CD4-positive, alpha-beta T cell (primary cell): Measurements from ENCODE around the gene FUT7. TPM values are rescaled to one million over a fixed set of nuclear protein-coding genes. Genes with fewer than 3 reads are reported as not detected.

Experiments
- ATAC-seq: fragments of 200-7000 bp; cut with Tn5 transposase; one replicate; pipeline ENCODE4 v1.10.0; 2022; ENCODE audit warnings: mild to moderate bottlenecking; ENCODE audit not compliant: poor library complexity
- CTCF ChIA-PET: fragments of 350-600 bp; sonication (Branson Sonifier 250); formaldehyde crosslinking; loops from one replicate; lab custom pipeline; 2021; ENCODE audit warnings: antibody characterized with exemption, inconsistent platforms; lab: Charles Lee
- POLR2A ChIA-PET: fragments of 350-600 bp; sonication (Branson Sonifier 250); formaldehyde crosslinking; loops from one replicate; lab custom pipeline; 2021; ENCODE audit warnings: antibody characterized with exemption, inconsistent platforms; lab: Charles Lee
- DNase-seq, 14 experiments: peaks; one replicate each; pipeline ENCODE4 v3.0.0-alpha.2; 2013 to 2020; ENCODE audit warnings: mixed read lengths in 2 of 14
- H3K27ac ChIP-seq, 2 donors: one replicate each; pipeline versions ENCODE4 v1.5.1 to v1.7.0; 2013; ENCODE audit warnings: low read length in 2 of 2, low read depth in 1 of 2, mild to moderate bottlenecking in 1 of 2
- H3K27me3 ChIP-seq, 2 experiments: 1 replicate in 1 of 2; 2 replicates in 1 of 2; pipeline versions ENCODE4 v1.6.1 to v1.7.0; 2013; ENCODE audit warnings: low read length in 2 of 2, control low read depth in 1 of 2, mild to moderate bottlenecking in 1 of 2, moderate library complexity in 1 of 2; ENCODE audit not compliant: insufficient read depth in 2 of 2, control insufficient read depth in 1 of 2
- H3K36me3 ChIP-seq: one replicate; pipeline ENCODE4 v1.6.1; 2013; ENCODE audit warnings: low read length, control low read depth; ENCODE audit not compliant: insufficient read depth
- H3K4me1 ChIP-seq: one replicate; pipeline ENCODE4 v1.6.1; 2013; ENCODE audit warnings: low read length, control low read depth; ENCODE audit not compliant: insufficient read depth
- H3K4me3 ChIP-seq: one replicate; pipeline ENCODE4 v1.5.1; 2013; ENCODE audit warnings: mild to moderate bottlenecking, low read length, moderate library complexity
- H3K9me3 ChIP-seq, 2 experiments: 1 replicate in 1 of 2; 2 replicates in 1 of 2; pipeline versions ENCODE4 v1.6.1 to v1.7.0; 2013; ENCODE audit warnings: low read length in 2 of 2, mild to moderate bottlenecking in 2 of 2, control low read depth in 1 of 2, moderate library complexity in 1 of 2; ENCODE audit not compliant: control insufficient read depth in 1 of 2, insufficient read depth in 1 of 2
- H3K27ac Mint-ChIP-seq: one replicate; pipeline ENCODE4 v1.8.0; 2020; ENCODE audit warnings: mixed read lengths
- H3K27me3 Mint-ChIP-seq: one replicate; pipeline ENCODE4 v1.8.0; 2021; ENCODE audit warnings: mixed read lengths
- H3K36me3 Mint-ChIP-seq: one replicate; pipeline ENCODE4 v1.8.0; 2021; ENCODE audit warnings: low read depth, mixed read lengths
- H3K4me1 Mint-ChIP-seq: one replicate; pipeline ENCODE4 v1.8.0; 2021; ENCODE audit warnings: low read depth, mixed read lengths
- H3K4me3 Mint-ChIP-seq: one replicate; pipeline ENCODE4 v1.8.0; 2020; ENCODE audit warnings: mild to moderate bottlenecking, mixed read lengths
- H3K9me3 Mint-ChIP-seq: one replicate; pipeline ENCODE4 v1.8.0; 2020; ENCODE audit warnings: mixed read lengths
- intact Hi-C, 2 experiments: fragments of 100-400 bp; cut with DNase I in 1 of 2; cut with micrococcal nuclease in 1 of 2; formaldehyde crosslinking; loops; one replicate each; pipeline versions ENCODE4 v1.15.1 to v1.9.0; 2023 to 2025; cut with DNase I, micrococcal nuclease
- total RNA-seq, 174 experiments: library from RNA in 2 of 174; stranded (reverse) in 2 of 174; gene quantifications; one replicate each; pipeline ENCODE4 v1.2.3 and lab custom pipeline; 2021 to 2026
- TF ChIP-seq, protein P1 (sequence below): fragments of 200-600 bp; IDR thresholded peaks from one replicate; pipeline ENCODE4 v1.8.0; 2022; ENCODE audit warnings: antibody characterized with exemption, mild to moderate bottlenecking

Gene FUT7
- total RNA-seq, 2 experiments from 2014 or later, result 1.7 to 1.8 TPM

DNA sequence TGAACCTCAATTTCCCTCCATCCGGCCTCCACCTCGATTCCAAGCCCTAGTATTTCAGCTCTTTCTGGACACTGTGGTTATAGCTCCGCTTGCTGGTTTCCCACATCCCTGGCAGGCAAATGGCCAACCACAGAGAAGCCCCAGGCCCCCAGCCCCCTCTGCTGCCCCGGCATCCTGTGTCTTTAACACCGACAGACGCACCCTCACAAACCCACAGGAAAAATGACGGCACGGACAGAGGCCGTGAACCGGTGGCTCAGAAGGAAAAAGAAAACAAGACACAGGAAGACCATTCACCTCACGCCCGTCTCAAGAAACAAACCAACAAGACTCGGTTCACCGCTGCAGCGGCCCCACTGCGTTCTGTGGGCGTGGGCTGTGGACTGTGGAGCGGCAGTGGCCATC lies 34.1 kb downstream of the FUT7 start:
- ATAC-seq (peak; percentile 16), DNase-seq (peak in 6 of 14 experiments; percentile 20 to 85 (median 50))
- intact Hi-C loops, result no loop called here
- peak overlapping the region; percentile 70 for H3K4me3 Mint-ChIP-seq
- H3K4me1 Mint-ChIP-seq, result peaks cover 39% of the 10 kb centered on the region
- H3K27me3 ChIP-seq, result peaks cover 0 to 4% of the 10 kb centered on the region in 2 experiments
- TF ChIP-seq, protein P1, sequence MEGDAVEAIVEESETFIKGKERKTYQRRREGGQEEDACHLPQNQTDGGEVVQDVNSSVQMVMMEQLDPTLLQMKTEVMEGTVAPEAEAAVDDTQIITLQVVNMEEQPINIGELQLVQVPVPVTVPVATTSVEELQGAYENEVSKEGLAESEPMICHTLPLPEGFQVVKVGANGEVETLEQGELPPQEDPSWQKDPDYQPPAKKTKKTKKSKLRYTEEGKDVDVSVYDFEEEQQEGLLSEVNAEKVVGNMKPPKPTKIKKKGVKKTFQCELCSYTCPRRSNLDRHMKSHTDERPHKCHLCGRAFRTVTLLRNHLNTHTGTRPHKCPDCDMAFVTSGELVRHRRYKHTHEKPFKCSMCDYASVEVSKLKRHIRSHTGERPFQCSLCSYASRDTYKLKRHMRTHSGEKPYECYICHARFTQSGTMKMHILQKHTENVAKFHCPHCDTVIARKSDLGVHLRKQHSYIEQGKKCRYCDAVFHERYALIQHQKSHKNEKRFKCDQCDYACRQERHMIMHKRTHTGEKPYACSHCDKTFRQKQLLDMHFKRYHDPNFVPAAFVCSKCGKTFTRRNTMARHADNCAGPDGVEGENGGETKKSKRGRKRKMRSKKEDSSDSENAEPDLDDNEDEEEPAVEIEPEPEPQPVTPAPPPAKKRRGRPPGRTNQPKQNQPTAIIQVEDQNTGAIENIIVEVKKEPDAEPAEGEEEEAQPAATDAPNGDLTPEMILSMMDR, result no peak
- H3K9me3 ChIP-seq, result no peaks in the 10 kb centered on the region
- H3K9me3 Mint-ChIP-seq, result no peaks in the 10 kb centered on the region
- H3K27ac Mint-ChIP-seq, result peak overlapping the region; percentile 87
- ChIA-PET POLR2A (no interaction called here), CTCF (no interaction called here)
- H3K27me3 Mint-ChIP-seq, result peaks cover 10% of the 10 kb centered on the region
- peaks cover 8% of the 10 kb centered on the region for H3K36me3 Mint-ChIP-seq
- peaks cover 77% of the 10 kb centered on the region for H3K4me1 ChIP-seq
- peak overlapping the region in 1 of 2 donors; percentile 15 for H3K27ac ChIP-seq
- H3K36me3 ChIP-seq, result peaks cover 10% of the 10 kb centered on the region
- peak overlapping the region; percentile 10 for H3K4me3 ChIP-seq

DNA sequence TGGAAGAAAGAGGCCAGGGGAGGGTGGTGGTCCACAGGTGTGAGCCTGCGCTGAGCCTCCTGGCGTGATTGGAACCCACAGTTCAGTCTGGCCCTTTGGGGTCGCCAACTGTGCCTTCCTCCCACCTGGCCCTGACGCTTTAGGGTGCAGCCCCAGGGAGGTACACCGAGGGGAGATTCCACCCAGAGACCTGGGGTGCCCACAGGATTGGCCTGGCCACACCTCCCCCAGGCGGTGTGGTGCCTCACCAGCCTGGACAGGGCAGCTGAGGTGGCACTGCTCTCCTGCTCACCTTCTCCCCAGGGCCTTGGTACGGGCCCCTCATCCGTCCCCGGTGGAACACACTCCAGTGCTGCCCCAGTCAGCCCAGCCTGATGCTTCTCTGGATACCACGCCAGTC lies 34.5 kb downstream of the FUT7 start:
- ATAC-seq, result no peak
- Mint-ChIP-seq H3K4me1 (peaks cover 42% of the 10 kb centered on the region), H3K36me3 (peaks cover 8% of the 10 kb centered on the region), H3K9me3 (no peaks in the 10 kb centered on the region), H3K27ac (peak overlapping the region; percentile 87), H3K4me3 (peak overlapping the region; percentile 70), H3K27me3 (peaks cover 10% of the 10 kb centered on the region)
- peaks cover 10% of the 10 kb centered on the region for H3K36me3 ChIP-seq
- peak overlapping the region in 1 of 2 donors; percentile 15 for H3K27ac ChIP-seq
- TF ChIP-seq, protein P1, result no peak
- H3K27me3 ChIP-seq, result peaks cover 0 to 4% of the 10 kb centered on the region in 2 experiments
- intact Hi-C loops, result no loop called here
- H3K4me3 ChIP-seq, result peak overlapping the region; percentile 10
- DNase-seq, result peak in 1 of 14 experiments; percentile 53
- ChIA-PET POLR2A (interaction anchor here (1.0 kb wide), 1 partner anchor 244 kb away, joined by 3 read pairs; the partner anchor contains the start of gene TUBB4B), CTCF (interaction anchor here (1.8 kb wide), 1 partner anchor 38 kb away, joined by 9 read pairs; no protein-coding TSS in a partner anchor)
- H3K9me3 ChIP-seq, result no peaks in the 10 kb centered on the region
- peaks cover 81% of the 10 kb centered on the region for H3K4me1 ChIP-seq

DNA sequence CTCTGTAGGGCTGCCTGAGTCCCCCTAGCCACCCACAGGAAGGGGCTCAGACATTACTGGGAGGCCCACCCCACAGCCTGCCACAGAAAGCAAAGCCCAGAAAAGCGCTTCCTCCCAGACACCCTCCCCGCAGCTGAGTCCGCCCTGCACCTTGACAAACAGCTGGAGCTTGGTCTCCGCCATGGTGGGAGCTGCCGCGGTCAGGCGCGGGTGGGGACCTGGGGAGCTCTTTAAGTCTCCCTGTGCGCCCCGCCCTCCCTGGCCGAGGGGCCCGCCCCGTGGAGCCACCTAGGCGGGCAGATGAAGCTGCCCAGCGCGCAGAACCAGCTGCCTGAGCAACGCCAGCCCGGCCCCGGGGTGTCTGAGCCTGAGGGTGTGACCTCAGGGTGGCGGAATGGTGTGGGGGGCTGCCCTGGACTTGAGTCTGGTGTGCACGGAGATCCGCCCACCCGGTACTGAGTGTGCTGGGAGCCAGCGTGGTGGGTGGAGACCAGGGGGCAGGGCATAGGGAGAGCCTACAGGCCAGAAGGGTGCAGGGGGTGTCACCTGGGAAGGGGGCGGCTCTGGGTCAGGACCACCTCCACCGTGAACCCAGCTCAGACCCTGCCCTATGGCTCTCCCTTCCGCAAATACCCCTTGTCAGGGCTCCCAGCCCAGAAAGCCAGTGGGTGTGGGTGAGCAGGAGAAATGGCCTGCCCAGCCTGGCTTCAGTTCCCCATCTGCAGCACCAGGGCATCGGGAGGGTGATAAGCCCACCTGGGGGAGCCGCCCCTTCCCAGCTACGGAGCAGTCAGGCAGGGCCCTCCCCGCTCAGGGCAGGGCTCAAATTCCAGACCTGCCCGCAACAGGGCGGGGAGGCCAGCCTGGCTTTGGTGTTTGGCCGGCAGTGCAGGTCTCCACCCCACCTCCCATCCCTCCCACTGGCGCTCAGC lies 35.3 kb downstream of the FUT7 start, which contains the start of gene CLIC3:
TSS of gene CLIC3 (minus strand) at position 208 of the 932 bp plus-strand sequence. CDS start at position 183, 25 bp downstream.
- peak within 1 kb of the TSS in 1 of 2 donors; percentile 40 for H3K27ac ChIP-seq
- H3K27ac Mint-ChIP-seq, result peak within 1 kb of the TSS; percentile 87
- CTCF ChIA-PET, result interaction anchor here (1.1 to 1.8 kb wide), 4 partner anchors 32 to 155 kb away, joined by 3 to 9 read pairs (median 6); partner anchors contain the start of genes AJM1 and FBXW5

More for the DNA sequence above, 35.3 kb downstream of the FUT7 start, which contains the start of gene CLIC3:
- peaks cover 10% of the 10 kb centered on the region for H3K27me3 Mint-ChIP-seq
- Histone ChIP-seq H3K9me3 (no peaks in the 10 kb centered on the region), H3K4me3 (peak within 1 kb of the TSS; percentile 41), H3K36me3 (peaks cover 10% of the 10 kb centered on the region), H3K27me3 (peaks cover 0 to 4% of the 10 kb centered on the region in 2 experiments), H3K4me1 (peaks cover 83% of the 10 kb centered on the region)
- H3K9me3 Mint-ChIP-seq, result no peaks in the 10 kb centered on the region
- TF ChIP-seq, protein P1, result no peak
- DNase-seq, result peak; percentile 19 to 83 (median 56)
- intact Hi-C loops, result no loop called here
- POLR2A ChIA-PET, result interaction anchor here (0.8 to 1.3 kb wide), 6 partner anchors 31 to 244 kb away, joined by 3 to 4 read pairs (median 3); partner anchors contain the start of genes FBXW5 and TUBB4B
- peak within 1 kb of the TSS; percentile 62 for H3K4me3 Mint-ChIP-seq
- peaks cover 43% of the 10 kb centered on the region for H3K4me1 Mint-ChIP-seq
- ATAC-seq, result peak; percentile 14
- H3K36me3 Mint-ChIP-seq, result peaks cover 8% of the 10 kb centered on the region
